Measurements from ENCODE around the gene ILRUN. TPM values are rescaled to one million over a fixed set of nuclear protein-coding genes. Genes with fewer than 3 reads are reported as not detected.

ILRUN gene
- total RNA-seq, 1 experiment from 2014 or later: 64.6 TPM

DNA sequence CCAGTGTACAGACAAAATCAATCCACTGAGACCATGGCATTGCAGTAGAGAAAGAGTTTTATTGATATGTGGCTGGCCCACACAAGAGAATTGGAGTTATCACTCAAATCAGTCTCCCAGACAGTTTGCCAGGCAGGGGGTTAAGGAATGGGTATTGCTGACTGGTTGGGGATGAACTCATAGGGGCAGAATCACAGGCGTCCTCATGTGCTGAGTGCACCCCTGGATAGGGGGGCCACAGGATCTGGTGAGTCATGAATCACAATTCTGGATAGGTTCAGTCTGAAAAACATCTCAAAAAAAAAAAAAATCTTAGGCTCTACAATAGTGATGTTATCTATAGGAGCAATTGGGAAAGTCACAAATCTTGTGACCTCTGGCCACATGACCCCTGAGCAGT lies 29.5 kb upstream of the ILRUN start:
- Histone ChIP-seq H3K18ac (ENCODE audit: insufficient read length, low read depth, low read length) (no peak overlapping the region), H3K4me1 (ENCODE audit: insufficient read depth, low read length) (peaks cover 2% of the 10 kb centered on the region; the same call in 1 of the 2 replicates), H3K4me2 (ENCODE audit: insufficient read depth, insufficient read length, low read length) (no peak overlapping the region), H3K79me2 (ENCODE audit: insufficient read depth, low read length) (no peaks in the 10 kb centered on the region), H3K9ac (ENCODE audit: extremely low read depth, insufficient read length, low read length) (no peak overlapping the region), H4K91ac (ENCODE audit: insufficient read length, low read depth, low read length) (no peak overlapping the region), H3K79me1 (ENCODE audit: insufficient read depth, low read depth, low read length, poor library complexity, severe bottlenecking) (no peaks in the 10 kb centered on the region), H4K8ac (replicated peaks; ENCODE audit: insufficient read length, low read depth, low read length) (no peak overlapping the region), H3K56ac (ENCODE audit: insufficient read length, low read depth, low read length) (no peak overlapping the region), H4K20me1 (ENCODE audit: control insufficient read depth, insufficient read depth, insufficient read length) (no peaks in the 10 kb centered on the region), H4K5ac (ENCODE audit: insufficient read length, low read depth, low read length) (no peak overlapping the region), H3T11ph (ENCODE audit: low read length) (no peak overlapping the region), H2AFZ (ENCODE audit: low read length) (no peak overlapping the region), H3K14ac (ENCODE audit: insufficient read depth, low read length) (no peak overlapping the region), H2BK15ac (ENCODE audit: low read depth, low read length) (no peak overlapping the region), H3K27ac (ENCODE audit: insufficient read length, low read depth, low read length) (no peak overlapping the region), H2BK5ac (ENCODE audit: insufficient read length, low read length) (no peak overlapping the region), H2AK5ac (ENCODE audit: insufficient read length, low read length) (no peak overlapping the region), H3K23ac (ENCODE audit: insufficient read length, low read depth, low read length) (no peak overlapping the region), H3K9me3 (ENCODE audit: control insufficient read depth, low read depth, low read length) (no peaks in the 10 kb centered on the region), H2BK12ac (ENCODE audit: insufficient read length, low read depth, low read length) (no peak overlapping the region), H2BK20ac (ENCODE audit: low read depth, low read length, poor library complexity, severe bottlenecking) (no peak overlapping the region), H3K4ac (ENCODE audit: low read depth, low read length) (no peak overlapping the region), H3K23me2 (ENCODE audit: insufficient read length, low read depth, low read length, poor library complexity, severe bottlenecking) (no peaks in the 10 kb centered on the region), H3K27me3 (ENCODE audit: insufficient read depth, low read length) (no peaks in the 10 kb centered on the region), H2BK120ac (ENCODE audit: low read depth, low read length, poor library complexity, severe bottlenecking) (no peak overlapping the region)
- H3K4me1 Mint-ChIP-seq: peaks cover 8 to 14% of the 10 kb centered on the region in 2 experiments
- no CpG with 5 or more reads among the region's 1 CpG for WGBS (ENCODE audit: extremely low coverage, insufficient read length, low lambda C conversion rate)
- H3K36me3 Mint-ChIP-seq (ENCODE audit: insufficient read depth in 1 of 3, low read depth in 3 of 3): peaks cover 0 to 5% (median 5%) of the 10 kb centered on the region in 3 experiments; a peak in 5 of 7 replicates
- H3K9me3 Mint-ChIP-seq: peaks cover 6 to 8% of the 10 kb centered on the region in 2 experiments
- no peak overlapping the region for H3K4me3 Mint-ChIP-seq
- no peaks in the 10 kb centered on the region; the same call in 1 of the 2 replicates for H3K27me3 Mint-ChIP-seq (ENCODE audit: low read depth)
- TF ChIP-seq, protein P1, sequence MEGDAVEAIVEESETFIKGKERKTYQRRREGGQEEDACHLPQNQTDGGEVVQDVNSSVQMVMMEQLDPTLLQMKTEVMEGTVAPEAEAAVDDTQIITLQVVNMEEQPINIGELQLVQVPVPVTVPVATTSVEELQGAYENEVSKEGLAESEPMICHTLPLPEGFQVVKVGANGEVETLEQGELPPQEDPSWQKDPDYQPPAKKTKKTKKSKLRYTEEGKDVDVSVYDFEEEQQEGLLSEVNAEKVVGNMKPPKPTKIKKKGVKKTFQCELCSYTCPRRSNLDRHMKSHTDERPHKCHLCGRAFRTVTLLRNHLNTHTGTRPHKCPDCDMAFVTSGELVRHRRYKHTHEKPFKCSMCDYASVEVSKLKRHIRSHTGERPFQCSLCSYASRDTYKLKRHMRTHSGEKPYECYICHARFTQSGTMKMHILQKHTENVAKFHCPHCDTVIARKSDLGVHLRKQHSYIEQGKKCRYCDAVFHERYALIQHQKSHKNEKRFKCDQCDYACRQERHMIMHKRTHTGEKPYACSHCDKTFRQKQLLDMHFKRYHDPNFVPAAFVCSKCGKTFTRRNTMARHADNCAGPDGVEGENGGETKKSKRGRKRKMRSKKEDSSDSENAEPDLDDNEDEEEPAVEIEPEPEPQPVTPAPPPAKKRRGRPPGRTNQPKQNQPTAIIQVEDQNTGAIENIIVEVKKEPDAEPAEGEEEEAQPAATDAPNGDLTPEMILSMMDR (conservative IDR thresholded peaks at IDR 0.05): no peak
- no peak overlapping the region for H3K27ac Mint-ChIP-seq
- DNase-seq: no peak
